GM12891 (cell line): ENCODE measurements around the gene CCDC33.

Experiments used
- POLR2A ChIP-seq: IDR thresholded peaks from 2 replicates; pipeline ENCODE4 v1.6.1; 2011; ENCODE audit warnings: low read depth, low read length, control low read depth
- POLR2AphosphoS5 ChIP-seq: IDR thresholded peaks from 2 replicates; pipeline ENCODE4 v1.6.1; 2011; ENCODE audit warnings: low read depth, low read length, control low read depth
- SPI1 ChIP-seq: IDR thresholded peaks from 2 replicates; pipeline ENCODE4 v1.6.1; 2011; ENCODE audit warnings: low read depth, low read length, control low read depth
- TAF1 ChIP-seq: IDR thresholded peaks from 2 replicates; pipeline ENCODE4 v1.6.1; 2011; ENCODE audit warnings: low read depth, low read length, control low read depth

DNA sequence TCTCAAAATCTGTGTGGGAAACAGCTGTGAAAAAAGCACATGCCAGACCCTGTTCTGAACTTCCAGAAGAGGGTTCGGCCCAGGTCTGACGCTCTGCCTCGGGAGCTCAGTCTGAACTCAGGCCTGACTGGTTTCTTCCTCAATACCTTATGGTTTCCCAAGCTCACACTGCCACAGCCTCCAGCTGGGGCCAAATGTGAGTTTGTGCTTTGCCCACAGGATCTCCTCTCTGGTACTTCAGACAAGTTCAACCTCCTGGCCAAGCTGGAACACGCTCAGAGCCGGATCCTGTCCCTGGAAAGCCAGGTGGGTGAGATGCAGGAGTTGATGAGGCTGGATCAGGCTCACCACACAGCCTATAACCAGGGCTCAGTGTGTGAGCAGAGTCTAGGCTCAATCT, 97.5 kb downstream of the CCDC33 start:
- TF ChIP-seq POLR2AphosphoS5 (no peak), SPI1 (no peak), POLR2A (no peak), TAF1 (no peak)
